ENCODE measurements around the gene TOM1. TPM values are rescaled to one million over a fixed set of nuclear protein-coding genes. Genes with fewer than 3 reads are reported as not detected.
"Not testable (repeated sequence)": the region's sequence is repeated elsewhere in the genome, so short reads cannot be mapped to it uniquely, and the experiment has no call there.

TOM1 gene
- total RNA-seq, 6 experiments from 2014 or later = 34.2 to 47.2 (median 44.6) TPM

- Mint-ChIP-seq H3K4me1 (ENCODE audit: low read depth) (peaks cover 31% of the 10 kb centered on the region), H3K27me3 (ENCODE audit: insufficient read depth) (peaks cover 4% of the 10 kb centered on the region), H3K27ac (no peak overlapping the region), H3K36me3 (ENCODE audit: low read depth) (no peaks in the 10 kb centered on the region), H3K4me3 (no peak overlapping the region), H3K9me3 (peaks cover 5% of the 10 kb centered on the region; the same call in 1 of the 2 replicates)
- TF ChIP-seq CTCF (IDR thresholded peaks at IDR 0.05) = no peak
- DNase-seq = no peak
Measured at GRCh38 chr22:35354068-35354467, 54.4 kb downstream of the TOM1 start.

GRCh38 chr22:35357883-35358621 lies 58.4 kb downstream of the TOM1 start:
- Mint-ChIP-seq H3K36me3 (ENCODE audit: low read depth) (no peaks in the 10 kb centered on the region), H3K27ac (peak overlapping the region; percentile 32; the same call in 1 of the 2 replicates), H3K9me3 (peaks cover 5% of the 10 kb centered on the region; the same call in 1 of the 2 replicates), H3K4me3 (no peak overlapping the region), H3K4me1 (ENCODE audit: low read depth) (peaks cover 17% of the 10 kb centered on the region), H3K27me3 (ENCODE audit: insufficient read depth) (peaks cover 8% of the 10 kb centered on the region)
- peak; percentile 59 for DNase-seq
- TF ChIP-seq CTCF (IDR thresholded peaks at IDR 0.05) = no peak

- Mint-ChIP-seq H3K9me3 (peaks cover 5% of the 10 kb centered on the region; the same call in 1 of the 2 replicates), H3K36me3 (ENCODE audit: low read depth) (no peaks in the 10 kb centered on the region), H3K4me1 (ENCODE audit: low read depth) (peaks cover 23% of the 10 kb centered on the region), H3K27ac (no peak overlapping the region; the same call in 1 of the 2 replicates), H3K27me3 (ENCODE audit: insufficient read depth) (peaks cover 8% of the 10 kb centered on the region), H3K4me3 (no peak overlapping the region)
- DNase-seq = no peak
- no peak for TF ChIP-seq CTCF (IDR thresholded peaks at IDR 0.05)
Measured at GRCh38 chr22:35359380-35360065, 59.8 kb downstream of the TOM1 start.

- H3K9me3 Mint-ChIP-seq = peaks cover 5% of the 10 kb centered on the region; the same call in 1 of the 2 replicates
- H3K27ac Mint-ChIP-seq = no peak overlapping the region
- peaks cover 27% of the 10 kb centered on the region for H3K4me1 Mint-ChIP-seq (ENCODE audit: low read depth)
- no peaks in the 10 kb centered on the region for H3K36me3 Mint-ChIP-seq (ENCODE audit: low read depth)
- DNase-seq = no peak
- TF ChIP-seq CTCF (IDR thresholded peaks at IDR 0.05) = no peak
- peaks cover 7% of the 10 kb centered on the region for H3K27me3 Mint-ChIP-seq (ENCODE audit: insufficient read depth)
- H3K4me3 Mint-ChIP-seq = no peak overlapping the region
Measured at GRCh38 chr22:35361001-35361558, 61.4 kb downstream of the TOM1 start.

GRCh38 chr22:35363566-35364086 lies 63.9 kb downstream of the TOM1 start:
- TF ChIP-seq CTCF (IDR thresholded peaks at IDR 0.05) = no peak
- H3K4me3 Mint-ChIP-seq = no peak overlapping the region
- H3K4me1 Mint-ChIP-seq (ENCODE audit: low read depth) = peaks cover 25% of the 10 kb centered on the region
- no peak for DNase-seq
- H3K36me3 Mint-ChIP-seq (ENCODE audit: low read depth) = no peaks in the 10 kb centered on the region
- no peaks in the 10 kb centered on the region for H3K9me3 Mint-ChIP-seq
- peaks cover 4% of the 10 kb centered on the region; the same call in 1 of the 2 replicates for H3K27me3 Mint-ChIP-seq (ENCODE audit: insufficient read depth)
- no peak overlapping the region for H3K27ac Mint-ChIP-seq

GRCh38 chr22:35364230-35364629 lies 64.5 kb downstream of the TOM1 start:
- not testable (repeated sequence) for H3K9me3 Mint-ChIP-seq; H3K27me3 Mint-ChIP-seq (ENCODE audit: insufficient read depth); H3K4me3 Mint-ChIP-seq; H3K36me3 Mint-ChIP-seq (ENCODE audit: low read depth)
- H3K4me1 Mint-ChIP-seq (ENCODE audit: low read depth) = peaks cover 28% of the 10 kb centered on the region
- peak overlapping the region; percentile 63 for H3K27ac Mint-ChIP-seq
- DNase-seq = peak; percentile 73

All from HFFc6 (cell line).